ENCODE measurements around the gene SORBS1. TPM values are rescaled to one million over a fixed set of nuclear protein-coding genes. Genes with fewer than 3 reads are reported as not detected.

SORBS1 gene
- total and polyA plus RNA-seq, 2 experiments from 2014 or later = 0.65 to 1.2 TPM

DNA sequence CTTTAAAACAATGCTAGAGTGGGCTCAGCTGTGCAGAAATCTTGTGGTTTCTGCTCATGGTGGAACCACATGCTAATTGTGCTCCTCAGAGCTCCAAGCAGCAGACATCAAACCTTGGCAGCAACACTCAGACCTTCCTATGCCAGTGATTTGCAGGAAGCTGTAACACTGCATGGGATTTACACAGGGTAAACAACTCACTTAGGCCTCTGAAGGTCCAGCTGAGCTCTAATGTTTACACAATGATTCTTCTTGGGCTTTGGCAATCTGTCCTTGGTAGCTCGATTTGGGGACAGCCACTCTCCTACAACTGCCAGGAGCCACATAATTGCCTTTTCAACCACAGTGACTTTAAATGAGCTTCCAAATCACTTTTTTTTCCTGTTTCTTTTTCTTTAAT is 172.6 kb downstream of the SORBS1 start:
- H3K9me3 ChIP-seq (ENCODE audit: low read depth) = no peaks in the 10 kb centered on the region
- no peaks in the 10 kb centered on the region for H3F3A ChIP-seq (ENCODE audit: insufficient read depth)
- 0 out of 2 replicates have a peak, but pooled peaks cover 7% of the 10 kb centered on the region for H3K27me3 ChIP-seq (replicated peaks; ENCODE audit: insufficient read depth)
- in situ Hi-C loops (cut with MboI) = no loop called here
- DNase-seq = no peak
- no peak overlapping the region for H2AFZ ChIP-seq
- no peaks in the 10 kb centered on the region for H3K9me2 ChIP-seq (ENCODE audit: insufficient read depth)
- H3K4me1 ChIP-seq (ENCODE audit: insufficient read depth) = no peaks in the 10 kb centered on the region
- no peaks in the 10 kb centered on the region for H4K20me1 ChIP-seq (ENCODE audit: insufficient read depth)
- no peaks in the 10 kb centered on the region for H3K79me2 ChIP-seq (ENCODE audit: insufficient read depth)
- TF ChIP-seq EZH2phosphoT487 (IDR thresholded peaks at IDR 0.05; ENCODE audit: insufficient read depth, low read depth) (no peak), EZH2 (IDR thresholded peaks at IDR 0.05; ENCODE audit: insufficient read depth, poor library complexity, severe bottlenecking) (no peak)
- no peak overlapping the region for H3K27ac ChIP-seq
- H3K36me3 ChIP-seq (ENCODE audit: low read depth) = no peaks in the 10 kb centered on the region
- H3K4me2 ChIP-seq (ENCODE audit: unreplicated experiment) = no peak overlapping the region
- WGBS, 2 experiments (ENCODE audit: low coverage in 1 of 2, low lambda C conversion rate in 2 of 2, missing lambda C conversion rate in 2 of 2) = 3 to 17% methylated on average over 1 of the region's 1 CpG
- H3K9ac ChIP-seq = no peak overlapping the region
- H3K4me3 ChIP-seq = no peak overlapping the region

DNA sequence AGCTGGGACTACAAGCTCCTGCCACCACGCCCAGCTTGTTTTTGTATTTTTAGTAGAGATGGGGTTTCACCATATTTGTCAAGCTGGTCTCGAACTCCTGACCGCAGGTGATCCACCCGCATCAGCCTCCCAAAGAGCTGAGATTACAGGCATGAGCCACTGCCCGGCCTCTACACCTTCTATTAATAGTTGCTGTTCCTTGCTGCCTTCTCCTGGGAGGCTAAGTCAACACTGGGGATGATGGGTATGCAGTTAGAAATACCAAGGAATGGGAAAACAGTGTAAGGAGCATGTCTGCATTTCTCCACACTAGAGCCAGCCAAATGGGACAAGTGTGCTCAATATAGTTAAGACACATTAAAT is 173.1 kb downstream of the SORBS1 start:
- WGBS, 2 experiments (ENCODE audit: low coverage in 1 of 2, low lambda C conversion rate in 2 of 2, missing lambda C conversion rate in 2 of 2) = 81 to 84% methylated on average over 5 of the region's 5 CpGs
- no peak overlapping the region for H3K4me2 ChIP-seq (ENCODE audit: unreplicated experiment)
- no peaks in the 10 kb centered on the region for H3K4me1 ChIP-seq (ENCODE audit: insufficient read depth)
- no peaks in the 10 kb centered on the region for H3K9me2 ChIP-seq (ENCODE audit: insufficient read depth)
- no peak overlapping the region for H3K9ac ChIP-seq
- no peak overlapping the region for H3K27ac ChIP-seq
- no peaks in the 10 kb centered on the region for H3K36me3 ChIP-seq (ENCODE audit: low read depth)
- no peak overlapping the region for H3K4me3 ChIP-seq
- no peaks in the 10 kb centered on the region for H3K79me2 ChIP-seq (ENCODE audit: insufficient read depth)
- H3F3A ChIP-seq (ENCODE audit: insufficient read depth) = no peaks in the 10 kb centered on the region
- TF ChIP-seq EZH2phosphoT487 (IDR thresholded peaks at IDR 0.05; ENCODE audit: insufficient read depth, low read depth) (no peak), EZH2 (IDR thresholded peaks at IDR 0.05; ENCODE audit: insufficient read depth, poor library complexity, severe bottlenecking) (no peak)
- H4K20me1 ChIP-seq (ENCODE audit: insufficient read depth) = no peaks in the 10 kb centered on the region
- no peak for DNase-seq
- H3K27me3 ChIP-seq (replicated peaks; ENCODE audit: insufficient read depth) = 0 out of 2 replicates have a peak, but pooled peaks cover 7% of the 10 kb centered on the region
- no peak overlapping the region for H2AFZ ChIP-seq
- in situ Hi-C loops (cut with MboI) = no loop called here
- H3K9me3 ChIP-seq (ENCODE audit: low read depth) = no peaks in the 10 kb centered on the region

DNA sequence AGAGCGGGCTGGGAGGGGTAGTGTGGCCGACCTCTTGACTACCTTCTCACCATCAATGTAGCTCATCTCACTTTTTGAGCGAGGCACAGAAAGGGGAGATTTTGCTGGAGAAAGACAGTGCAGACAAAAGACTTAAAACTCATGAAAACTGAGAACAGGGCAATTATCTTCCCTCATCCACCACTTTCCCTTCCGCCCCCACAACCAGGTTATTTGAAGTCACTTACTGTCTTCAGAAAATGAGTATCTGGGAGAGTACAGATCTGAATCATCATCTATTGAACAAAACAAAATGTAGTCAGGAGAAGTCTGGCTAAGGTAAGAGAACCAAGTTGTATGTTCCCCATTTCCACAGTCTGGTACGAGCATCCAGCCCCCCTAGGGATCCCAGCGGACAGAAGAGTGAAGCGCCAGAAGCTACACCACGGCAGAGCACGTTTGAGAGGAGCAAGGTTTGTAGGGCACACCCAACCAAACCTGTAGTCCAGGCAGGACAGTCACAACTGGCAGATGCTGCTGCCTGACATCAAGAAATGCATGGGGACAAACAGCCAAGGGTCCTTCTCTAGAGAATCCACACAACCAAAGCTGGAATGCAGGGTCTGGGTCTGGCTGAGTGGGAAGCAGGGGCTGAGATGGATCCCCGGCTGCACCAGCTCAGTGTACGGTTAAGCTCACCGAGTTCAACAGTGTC is 177.0 kb downstream of the SORBS1 start:
- no peak overlapping the region for H3K4me3 ChIP-seq
- H3K27me3 ChIP-seq (replicated peaks; ENCODE audit: insufficient read depth) = 0 out of 2 replicates have a peak, but pooled peaks cover 7% of the 10 kb centered on the region
- H3K27ac ChIP-seq = no peak overlapping the region
- no peaks in the 10 kb centered on the region for H3K4me1 ChIP-seq (ENCODE audit: insufficient read depth)
- no peaks in the 10 kb centered on the region for H3K9me3 ChIP-seq (ENCODE audit: low read depth)
- H3F3A ChIP-seq (ENCODE audit: insufficient read depth) = no peaks in the 10 kb centered on the region
- H3K79me2 ChIP-seq (ENCODE audit: insufficient read depth) = no peaks in the 10 kb centered on the region
- WGBS, 2 experiments (ENCODE audit: low coverage in 1 of 2, low lambda C conversion rate in 2 of 2, missing lambda C conversion rate in 2 of 2) = 86 to 89% methylated on average over 12 of the region's 12 CpGs
- no peak overlapping the region for H2AFZ ChIP-seq
- DNase-seq = no peak
- no peaks in the 10 kb centered on the region for H3K36me3 ChIP-seq (ENCODE audit: low read depth)
- H3K9ac ChIP-seq = no peak overlapping the region
- H4K20me1 ChIP-seq (ENCODE audit: insufficient read depth) = no peaks in the 10 kb centered on the region
- TF ChIP-seq EZH2phosphoT487 (IDR thresholded peaks at IDR 0.05; ENCODE audit: insufficient read depth, low read depth) = no peak
- no peak for TF ChIP-seq EZH2 (IDR thresholded peaks at IDR 0.05; ENCODE audit: insufficient read depth, poor library complexity, severe bottlenecking)
- in situ Hi-C loops (cut with MboI) = no loop called here
- H3K9me2 ChIP-seq (ENCODE audit: insufficient read depth) = no peaks in the 10 kb centered on the region
- H3K4me2 ChIP-seq (ENCODE audit: unreplicated experiment) = no peak overlapping the region

DNA sequence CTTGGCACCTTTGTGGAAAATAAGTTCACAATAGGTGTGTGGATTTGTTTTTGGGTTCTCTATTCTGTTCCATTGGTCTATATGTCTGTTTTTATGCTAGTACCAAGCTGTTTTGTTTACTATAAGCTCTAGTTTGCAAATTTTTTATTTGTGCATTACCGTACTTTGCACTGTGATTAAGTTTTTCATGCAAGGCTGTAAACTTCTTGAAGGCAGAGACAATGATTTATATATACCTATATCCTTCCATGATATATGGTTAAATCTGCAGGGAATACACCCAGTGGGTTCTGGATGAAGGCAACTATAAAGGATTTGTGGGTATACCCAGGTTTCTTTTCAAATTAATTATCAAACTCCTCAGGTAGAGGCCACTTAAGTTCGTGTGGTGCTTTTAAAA is 178.6 kb downstream of the SORBS1 start:
- no peaks in the 10 kb centered on the region for H3F3A ChIP-seq (ENCODE audit: insufficient read depth)
- H4K20me1 ChIP-seq (ENCODE audit: insufficient read depth) = no peaks in the 10 kb centered on the region
- no peaks in the 10 kb centered on the region for H3K4me1 ChIP-seq (ENCODE audit: insufficient read depth)
- no peaks in the 10 kb centered on the region for H3K9me2 ChIP-seq (ENCODE audit: insufficient read depth)
- TF ChIP-seq EZH2phosphoT487 (IDR thresholded peaks at IDR 0.05; ENCODE audit: insufficient read depth, low read depth) (no peak), EZH2 (IDR thresholded peaks at IDR 0.05; ENCODE audit: insufficient read depth, poor library complexity, severe bottlenecking) (no peak)
- H3K36me3 ChIP-seq (ENCODE audit: low read depth) = no peaks in the 10 kb centered on the region
- no peak overlapping the region for H3K4me3 ChIP-seq
- H3K79me2 ChIP-seq (ENCODE audit: insufficient read depth) = no peaks in the 10 kb centered on the region
- H3K9ac ChIP-seq = no peak overlapping the region
- 0 out of 2 replicates have a peak, but pooled peaks cover 7% of the 10 kb centered on the region for H3K27me3 ChIP-seq (replicated peaks; ENCODE audit: insufficient read depth)
- no peak overlapping the region for H2AFZ ChIP-seq
- no peak for DNase-seq
- H3K4me2 ChIP-seq (ENCODE audit: unreplicated experiment) = no peak overlapping the region
- no peak overlapping the region for H3K27ac ChIP-seq
- 73 to 81% methylated on average over 2 of the region's 2 CpGs for WGBS, 2 experiments (ENCODE audit: low coverage in 1 of 2, low lambda C conversion rate in 2 of 2, missing lambda C conversion rate in 2 of 2)
- in situ Hi-C loops (cut with MboI) = no loop called here
- no peaks in the 10 kb centered on the region for H3K9me3 ChIP-seq (ENCODE audit: low read depth)

All from GM23248 (cell line).